ENCODE measurements around the gene PTPRN. TPM values are rescaled to one million over a fixed set of nuclear protein-coding genes. Genes with fewer than 3 reads are reported as not detected.

The PTPRN gene
- polyA plus RNA-seq, 1 donor from 2014 or later = 66.4 TPM

- Histone ChIP-seq H3K4me2 (ENCODE audit: low read length) (no peak overlapping the region), H2AFZ (ENCODE audit: low read depth, low read length) (no peak overlapping the region), H3K79me2 (replicated peaks; ENCODE audit: insufficient read depth, low read length) (no peaks in the 10 kb centered on the region), H3K27ac (ENCODE audit: low read length) (no peak overlapping the region), H3K9ac (ENCODE audit: low read length) (no peak overlapping the region), H3F3A (ENCODE audit: insufficient read depth, low read length, poor library complexity, severe bottlenecking) (peaks cover 10% of the 10 kb centered on the region), H3K4me3 (ENCODE audit: low read length) (no peak overlapping the region), H3K9me3 (ENCODE audit: low read length) (no peaks in the 10 kb centered on the region), H3K9me2 (ENCODE audit: insufficient read depth, low read length) (no peaks in the 10 kb centered on the region), H3K27me3 (ENCODE audit: insufficient read depth, low read depth, low read length) (no peaks in the 10 kb centered on the region), H3K36me3 (ENCODE audit: insufficient read depth, low read length) (no peaks in the 10 kb centered on the region), H4K20me1 (ENCODE audit: insufficient read depth) (no peaks in the 10 kb centered on the region)
- TF ChIP-seq TAF1 (IDR thresholded peaks at IDR 0.05; ENCODE audit: low read depth) = no peak
- TF ChIP-seq REST (IDR thresholded peaks at IDR 0.05; ENCODE audit: borderline replicate concordance) = no peak
- no peak for TF ChIP-seq RAD21 (conservative IDR thresholded peaks at IDR 0.05)
- no peak for TF ChIP-seq EZH2 (IDR thresholded peaks at IDR 0.05; ENCODE audit: borderline replicate concordance, insufficient read depth, low read length, poor library complexity, severe bottlenecking)
- no peak for TF ChIP-seq MXI1 (conservative IDR thresholded peaks at IDR 0.05; ENCODE audit: poor library complexity, severe bottlenecking)
- TF ChIP-seq EP300 (conservative IDR thresholded peaks at IDR 0.05; ENCODE audit: poor library complexity, severe bottlenecking) = no peak
- TF ChIP-seq SMC3 (conservative IDR thresholded peaks at IDR 0.05; ENCODE audit: poor library complexity) = no peak
- no peak for TF ChIP-seq POLR2AphosphoS5 (IDR thresholded peaks at IDR 0.05)
- TF ChIP-seq CTCF (IDR thresholded peaks at IDR 0.05; ENCODE audit: poor library complexity, severe bottlenecking) = no peak
Observed at GRCh38 chr2:219282375-219282774, 26.8 kb downstream of the PTPRN start.

GRCh38 chr2:219281588-219281987, 27.6 kb downstream of the PTPRN start:
- no peaks in the 10 kb centered on the region for H3K36me3 ChIP-seq (ENCODE audit: insufficient read depth, low read length)

More at GRCh38 chr2:219281588-219281987, 27.6 kb downstream of the PTPRN start:
- Histone ChIP-seq H3K27me3 (ENCODE audit: insufficient read depth, low read depth, low read length) (no peaks in the 10 kb centered on the region), H3K27ac (ENCODE audit: low read length) (no peak overlapping the region), H3K9me3 (ENCODE audit: low read length) (no peaks in the 10 kb centered on the region), H4K20me1 (ENCODE audit: insufficient read depth) (no peaks in the 10 kb centered on the region), H3K4me2 (ENCODE audit: low read length) (no peak overlapping the region), H3F3A (ENCODE audit: insufficient read depth, low read length, poor library complexity, severe bottlenecking) (peaks cover 10% of the 10 kb centered on the region), H3K9ac (ENCODE audit: low read length) (no peak overlapping the region), H3K4me3 (ENCODE audit: low read length) (no peak overlapping the region), H2AFZ (ENCODE audit: low read depth, low read length) (no peak overlapping the region), H3K79me2 (replicated peaks; ENCODE audit: insufficient read depth, low read length) (no peaks in the 10 kb centered on the region), H3K9me2 (ENCODE audit: insufficient read depth, low read length) (no peaks in the 10 kb centered on the region)
- TF ChIP-seq POLR2AphosphoS5 (IDR thresholded peaks at IDR 0.05) (no peak), REST (IDR thresholded peaks at IDR 0.05; ENCODE audit: borderline replicate concordance) (no peak), SMC3 (conservative IDR thresholded peaks at IDR 0.05; ENCODE audit: poor library complexity) (no peak), EP300 (conservative IDR thresholded peaks at IDR 0.05; ENCODE audit: poor library complexity, severe bottlenecking) (no peak), MXI1 (conservative IDR thresholded peaks at IDR 0.05; ENCODE audit: poor library complexity, severe bottlenecking) (no peak), RAD21 (conservative IDR thresholded peaks at IDR 0.05) (no peak), CTCF (IDR thresholded peaks at IDR 0.05; ENCODE audit: poor library complexity, severe bottlenecking) (no peak), TAF1 (IDR thresholded peaks at IDR 0.05; ENCODE audit: low read depth) (no peak), EZH2 (IDR thresholded peaks at IDR 0.05; ENCODE audit: borderline replicate concordance, insufficient read depth, low read length, poor library complexity, severe bottlenecking) (no peak)
